Kidney epithelial cell (primary cell): ENCODE results near the gene ST3GAL6. TPM values are rescaled to one million over a fixed set of nuclear protein-coding genes. Genes with fewer than 3 reads are reported as not detected.

Experiments used
- DNase-seq: peaks from one replicate; pipeline ENCODE4 v3.0.0-alpha.2; 2010; ENCODE audit warnings: low read depth
- H3K27me3 ChIP-seq: 2 replicates; pipeline ENCODE4 v1.6.0; 2011; ENCODE audit warnings: low read length; ENCODE audit not compliant: control insufficient read depth, insufficient read depth
- H3K36me3 ChIP-seq: 2 replicates; pipeline ENCODE4 v1.5.1; 2011; ENCODE audit warnings: low read length; ENCODE audit not compliant: control insufficient read depth, insufficient read depth
- H3K4me3 ChIP-seq: 2 replicates; pipeline ENCODE4 v1.5.1; 2011; ENCODE audit warnings: low read depth, mild to moderate bottlenecking, control low read depth, low read length
- total RNA-seq: library from RNA; depleted of rRNA; stranded (reverse); fragments of >200 nt; gene quantifications from 2 replicates; pipeline ENCODE4 v1.2.3, GENCODE V29; 2015
- TF ChIP-seq, protein P1 (sequence below): IDR thresholded peaks from 2 replicates; pipeline ENCODE4 v1.5.1; 2011; ENCODE audit warnings: mild to moderate bottlenecking, moderate library complexity, low read length, control low read depth, inconsistent platforms; ENCODE audit not compliant: insufficient read depth, poor library complexity, severe bottlenecking

Gene ST3GAL6
- total RNA-seq, 1 donor from 2014 or later = 1.2 TPM

GRCh38 chr3:98731720-98732285 is 31.3 kb upstream of the ST3GAL6 start:
- TF ChIP-seq, protein P1, sequence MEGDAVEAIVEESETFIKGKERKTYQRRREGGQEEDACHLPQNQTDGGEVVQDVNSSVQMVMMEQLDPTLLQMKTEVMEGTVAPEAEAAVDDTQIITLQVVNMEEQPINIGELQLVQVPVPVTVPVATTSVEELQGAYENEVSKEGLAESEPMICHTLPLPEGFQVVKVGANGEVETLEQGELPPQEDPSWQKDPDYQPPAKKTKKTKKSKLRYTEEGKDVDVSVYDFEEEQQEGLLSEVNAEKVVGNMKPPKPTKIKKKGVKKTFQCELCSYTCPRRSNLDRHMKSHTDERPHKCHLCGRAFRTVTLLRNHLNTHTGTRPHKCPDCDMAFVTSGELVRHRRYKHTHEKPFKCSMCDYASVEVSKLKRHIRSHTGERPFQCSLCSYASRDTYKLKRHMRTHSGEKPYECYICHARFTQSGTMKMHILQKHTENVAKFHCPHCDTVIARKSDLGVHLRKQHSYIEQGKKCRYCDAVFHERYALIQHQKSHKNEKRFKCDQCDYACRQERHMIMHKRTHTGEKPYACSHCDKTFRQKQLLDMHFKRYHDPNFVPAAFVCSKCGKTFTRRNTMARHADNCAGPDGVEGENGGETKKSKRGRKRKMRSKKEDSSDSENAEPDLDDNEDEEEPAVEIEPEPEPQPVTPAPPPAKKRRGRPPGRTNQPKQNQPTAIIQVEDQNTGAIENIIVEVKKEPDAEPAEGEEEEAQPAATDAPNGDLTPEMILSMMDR = no peak
- no peaks in the 10 kb centered on the region for H3K27me3 ChIP-seq
- no peaks in the 10 kb centered on the region for H3K36me3 ChIP-seq
- peak overlapping the region; percentile 76 for H3K4me3 ChIP-seq
- no peak for DNase-seq

DNA sequence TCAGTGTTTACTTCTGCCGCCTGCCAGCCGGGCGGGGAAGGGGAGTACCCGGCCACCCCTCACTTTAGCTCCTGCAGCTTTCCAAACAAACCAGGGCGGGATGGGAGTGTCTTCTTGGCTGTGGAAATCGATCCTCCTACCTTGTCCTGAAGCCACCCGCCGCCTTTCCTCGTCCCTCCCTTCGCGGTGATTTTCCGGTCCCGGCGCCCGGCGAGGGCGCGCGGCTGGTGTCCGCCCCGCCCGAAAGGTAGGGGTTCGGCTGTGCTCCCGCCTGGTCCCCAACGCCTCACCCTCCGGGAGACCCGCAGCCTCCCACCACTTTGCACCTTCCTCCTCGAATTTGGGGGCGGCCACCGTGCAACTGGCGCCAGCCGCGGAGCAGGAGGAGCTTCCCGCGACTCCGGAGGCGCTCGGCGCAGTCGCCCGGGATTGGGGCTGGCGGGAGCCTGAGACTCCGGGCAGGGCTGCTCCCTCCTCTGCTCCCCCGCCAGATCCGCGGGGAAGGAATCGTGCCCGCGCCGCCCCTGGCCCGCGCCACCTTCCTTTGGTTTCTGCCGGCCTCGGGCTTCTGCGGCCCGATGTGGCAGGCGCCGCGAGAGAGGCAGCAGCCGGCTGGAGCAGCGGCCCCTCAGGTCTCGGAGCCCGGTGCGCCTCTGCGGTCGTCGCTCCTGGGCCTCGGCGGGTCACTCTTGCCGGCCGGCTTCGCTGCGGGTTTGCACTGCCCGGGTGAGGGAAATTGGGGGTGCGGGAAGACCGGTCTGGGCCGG is 30.7 kb upstream of the ST3GAL6 start:
- H3K27me3 ChIP-seq = no peaks in the 10 kb centered on the region
- H3K4me3 ChIP-seq = peak overlapping the region; percentile 76
- no peaks in the 10 kb centered on the region for H3K36me3 ChIP-seq
- DNase-seq = no peak
- TF ChIP-seq, protein P1 = no peak

DNA sequence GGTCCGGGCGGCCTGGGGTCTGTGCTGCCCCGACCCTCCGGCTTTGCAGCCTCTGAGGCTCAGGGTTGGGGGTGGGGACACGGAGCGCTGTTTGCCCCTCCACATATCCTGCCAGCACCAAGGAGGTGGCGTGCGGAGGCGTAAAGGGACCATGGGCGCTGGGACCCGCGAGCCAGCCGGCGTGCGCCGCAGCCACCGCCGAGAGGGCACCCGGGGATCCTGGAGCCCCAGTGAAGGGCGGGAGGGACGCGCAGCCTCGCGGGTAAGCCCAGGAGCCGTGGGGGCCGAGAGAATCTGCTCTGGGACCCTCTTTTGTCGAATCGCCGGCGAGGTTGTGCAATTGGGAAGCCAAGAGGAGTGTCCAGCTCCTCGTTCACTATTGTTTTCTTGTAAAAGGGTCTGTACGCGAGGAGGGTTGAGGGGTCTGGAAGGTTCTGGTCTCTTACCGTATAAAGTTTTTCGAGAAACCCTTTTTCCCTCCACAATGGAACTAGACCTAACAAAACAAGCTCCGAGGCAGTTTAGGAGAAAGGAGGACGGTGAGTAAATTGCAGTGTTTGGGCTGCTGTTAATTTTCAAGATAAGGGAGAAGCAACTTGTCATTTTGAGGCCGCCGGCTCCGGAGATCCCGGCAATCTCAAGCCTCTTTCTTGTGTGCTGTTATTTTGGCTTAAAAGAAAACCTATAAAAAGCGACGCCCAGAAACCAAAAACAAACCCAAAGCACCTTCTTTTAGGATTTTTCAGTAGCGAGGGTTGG is 29.9 kb upstream of the ST3GAL6 start:
- peak overlapping the region; percentile 76 for H3K4me3 ChIP-seq
- TF ChIP-seq, protein P1 = no peak

GRCh38 chr3:98733812-98734281 is 29.3 kb upstream of the ST3GAL6 start:
- Histone ChIP-seq H3K36me3 (no peaks in the 10 kb centered on the region), H3K27me3 (no peaks in the 10 kb centered on the region), H3K4me3 (peak overlapping the region; percentile 76)
- no peak for DNase-seq
- TF ChIP-seq, protein P1 = no peak

More for the DNA sequence above, 29.9 kb upstream of the ST3GAL6 start:
- H3K36me3 ChIP-seq = no peaks in the 10 kb centered on the region
- H3K27me3 ChIP-seq = no peaks in the 10 kb centered on the region
- DNase-seq = no peak

DNA sequence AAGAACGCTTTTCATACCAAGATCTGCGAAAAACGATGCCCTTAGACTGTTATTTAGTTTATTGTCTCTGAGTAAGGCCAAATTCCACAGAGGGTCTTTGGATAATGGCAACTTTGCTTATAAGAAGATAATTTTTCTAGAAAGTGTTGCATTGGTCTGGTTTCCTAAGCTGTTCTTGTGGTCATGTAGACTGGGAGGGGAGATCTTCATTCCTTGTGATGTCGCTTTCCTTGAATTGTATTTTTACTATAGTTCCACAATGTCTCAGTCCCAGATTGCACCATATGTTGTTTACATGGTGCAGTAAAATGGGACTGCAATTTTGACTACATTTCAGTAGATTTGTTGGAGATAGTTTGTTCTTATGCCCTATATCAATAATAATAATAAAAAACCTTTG is 28.8 kb upstream of the ST3GAL6 start:
- H3K27me3 ChIP-seq = no peaks in the 10 kb centered on the region
- H3K36me3 ChIP-seq = no peaks in the 10 kb centered on the region
- TF ChIP-seq, protein P1 = no peak
- DNase-seq = no peak
- peak overlapping the region; percentile 76 for H3K4me3 ChIP-seq
